Mucosa of descending colon (tissue), 3 donors: ENCODE measurements around the gene TMEM178B. TPM values are rescaled to one million over a fixed set of nuclear protein-coding genes. Genes with fewer than 3 reads are reported as not detected.

Experiments
- ATAC-seq: fragments of 200-7000 bp; cut with Tn5 transposase; one replicate; pipeline ENCODE4 v1.9.1; 2020; ENCODE audit warnings: mild to moderate bottlenecking, moderate library complexity
- DNase-seq, 3 donors: peaks; one replicate each; pipeline ENCODE4 v3.0.0-alpha.2; 2020
- H3K36me3 ChIP-seq: fragments of 200-600 bp; one replicate; pipeline ENCODE4 v1.8.0; 2021; ENCODE audit warnings: low read depth, mild to moderate bottlenecking
- H3K4me1 ChIP-seq: fragments of 200-600 bp; one replicate; pipeline ENCODE4 v1.8.0; 2021; ENCODE audit warnings: low read depth, mild to moderate bottlenecking
- H3K4me3 ChIP-seq: fragments of 200-600 bp; one replicate; pipeline ENCODE4 v1.8.0; 2021; ENCODE audit warnings: mild to moderate bottlenecking
- H3K9me3 ChIP-seq: fragments of 200-600 bp; one replicate; pipeline ENCODE4 v1.8.0; 2021; ENCODE audit warnings: mild to moderate bottlenecking
- intact Hi-C, 2 donors: fragments of 100-400 bp; cut with DNase I in 1 of 2; cut with micrococcal nuclease in 1 of 2; formaldehyde crosslinking; loops; one replicate each; pipeline versions ENCODE4 v1.11.0 to v1.11.1; 2022; cut with DNase I, micrococcal nuclease
- total RNA-seq, 3 donors: library from RNA; stranded (reverse); fragmentation: NEBNext Ultra II Directional in 2 of 3; extraction: Animal tissue kit (Norgen Biotek cat#: 25700) in 2 of 3; gene quantifications; one replicate each; pipeline versions ENCODE4 v1.2.1 to v1.2.4, GENCODE V29; 2021 to 2023
- TF ChIP-seq, protein P1 (sequence below): fragments of 200-600 bp; IDR thresholded peaks from one replicate; pipeline ENCODE4 v1.8.0; 2022; ENCODE audit warnings: antibody characterized with exemption, mild to moderate bottlenecking
- donor health status: DM: no; HTN: no; CAD: no; lungs with moderate emphysema.
- donor health status: DM: no; HTN: no; CAD: no.
- donor health status: DM: no; HTN: yes; CAD: no.

TMEM178B gene
- total RNA-seq, 3 donors from 2014 or later = 0.22 to 2.0 (median 0.32) TPM

DNA sequence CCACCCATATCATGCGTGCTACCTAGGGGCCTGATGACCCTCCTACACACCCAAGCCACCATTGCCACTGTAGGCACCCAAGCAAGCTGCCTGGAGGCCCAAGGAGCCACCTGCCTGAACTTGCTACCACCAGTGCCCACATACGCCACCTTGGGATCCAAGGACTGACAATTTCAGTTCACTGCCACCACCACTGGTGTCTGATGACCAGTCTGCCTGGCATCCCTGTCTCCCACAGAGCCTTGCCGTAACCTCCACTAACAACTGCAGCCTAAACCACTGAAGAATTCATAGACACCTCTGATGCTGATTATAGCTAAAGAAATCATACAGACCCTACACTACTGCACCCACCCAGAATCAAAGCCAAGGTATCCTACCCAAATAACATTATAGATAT lies 58.8 kb downstream of the TMEM178B start:
- Histone ChIP-seq H3K36me3 (no peaks in the 10 kb centered on the region), H3K4me1 (no peaks in the 10 kb centered on the region), H3K9me3 (no peaks in the 10 kb centered on the region), H3K4me3 (no peak overlapping the region)
- ATAC-seq = no peak
- intact Hi-C loops = no loop called here
- TF ChIP-seq, protein P1, sequence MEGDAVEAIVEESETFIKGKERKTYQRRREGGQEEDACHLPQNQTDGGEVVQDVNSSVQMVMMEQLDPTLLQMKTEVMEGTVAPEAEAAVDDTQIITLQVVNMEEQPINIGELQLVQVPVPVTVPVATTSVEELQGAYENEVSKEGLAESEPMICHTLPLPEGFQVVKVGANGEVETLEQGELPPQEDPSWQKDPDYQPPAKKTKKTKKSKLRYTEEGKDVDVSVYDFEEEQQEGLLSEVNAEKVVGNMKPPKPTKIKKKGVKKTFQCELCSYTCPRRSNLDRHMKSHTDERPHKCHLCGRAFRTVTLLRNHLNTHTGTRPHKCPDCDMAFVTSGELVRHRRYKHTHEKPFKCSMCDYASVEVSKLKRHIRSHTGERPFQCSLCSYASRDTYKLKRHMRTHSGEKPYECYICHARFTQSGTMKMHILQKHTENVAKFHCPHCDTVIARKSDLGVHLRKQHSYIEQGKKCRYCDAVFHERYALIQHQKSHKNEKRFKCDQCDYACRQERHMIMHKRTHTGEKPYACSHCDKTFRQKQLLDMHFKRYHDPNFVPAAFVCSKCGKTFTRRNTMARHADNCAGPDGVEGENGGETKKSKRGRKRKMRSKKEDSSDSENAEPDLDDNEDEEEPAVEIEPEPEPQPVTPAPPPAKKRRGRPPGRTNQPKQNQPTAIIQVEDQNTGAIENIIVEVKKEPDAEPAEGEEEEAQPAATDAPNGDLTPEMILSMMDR = no peak
- DNase-seq = no peak

DNA sequence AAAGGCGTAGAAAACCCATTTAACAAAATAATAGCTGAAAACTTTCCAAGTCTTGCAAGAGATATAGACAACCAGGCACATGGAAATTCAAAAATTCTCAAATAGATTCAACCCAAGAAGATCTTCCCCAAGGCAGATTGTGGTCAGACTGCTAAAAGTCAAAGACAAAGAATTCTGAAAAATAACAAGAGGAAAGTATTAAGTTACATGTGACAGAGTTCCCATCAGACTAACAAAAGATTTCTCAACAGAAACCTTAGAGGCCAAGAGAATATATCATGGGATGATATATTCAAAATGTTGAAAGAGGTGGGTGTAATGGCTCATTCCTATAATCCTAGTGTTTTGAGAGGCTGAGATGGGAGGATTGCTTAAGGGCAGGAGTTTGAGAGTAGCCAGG lies 59.8 kb downstream of the TMEM178B start:
- TF ChIP-seq, protein P1 = no peak
- DNase-seq (no peak), ATAC-seq (no peak)
- Histone ChIP-seq H3K4me1 (no peaks in the 10 kb centered on the region), H3K9me3 (no peaks in the 10 kb centered on the region), H3K4me3 (no peak overlapping the region), H3K36me3 (no peaks in the 10 kb centered on the region)
- intact Hi-C loops = no loop called here

DNA sequence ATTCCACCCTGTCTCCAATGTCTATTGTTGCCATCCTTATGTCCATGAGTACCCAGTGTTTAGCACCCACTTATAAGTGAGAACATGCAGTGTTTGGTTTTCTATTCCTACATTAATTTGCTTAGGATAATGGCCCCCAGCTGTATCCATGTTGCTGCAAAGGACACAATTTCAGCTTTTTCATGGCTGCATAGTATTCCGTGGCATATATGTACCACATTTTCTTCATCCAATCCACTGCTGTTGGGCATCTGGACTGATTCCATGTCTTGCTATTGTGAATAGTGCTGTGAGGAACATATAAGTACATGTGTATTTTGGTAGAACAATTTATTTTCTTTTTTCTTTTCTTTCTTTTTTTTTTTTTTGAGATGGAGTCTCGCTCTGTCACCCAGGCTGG lies 68.2 kb downstream of the TMEM178B start:
- ATAC-seq (no peak), DNase-seq (no peak)
- Histone ChIP-seq H3K4me1 (no peaks in the 10 kb centered on the region), H3K36me3 (no peaks in the 10 kb centered on the region), H3K9me3 (peaks cover 3% of the 10 kb centered on the region), H3K4me3 (no peak overlapping the region)
- intact Hi-C loops = no loop called here
- TF ChIP-seq, protein P1 = no peak

DNA sequence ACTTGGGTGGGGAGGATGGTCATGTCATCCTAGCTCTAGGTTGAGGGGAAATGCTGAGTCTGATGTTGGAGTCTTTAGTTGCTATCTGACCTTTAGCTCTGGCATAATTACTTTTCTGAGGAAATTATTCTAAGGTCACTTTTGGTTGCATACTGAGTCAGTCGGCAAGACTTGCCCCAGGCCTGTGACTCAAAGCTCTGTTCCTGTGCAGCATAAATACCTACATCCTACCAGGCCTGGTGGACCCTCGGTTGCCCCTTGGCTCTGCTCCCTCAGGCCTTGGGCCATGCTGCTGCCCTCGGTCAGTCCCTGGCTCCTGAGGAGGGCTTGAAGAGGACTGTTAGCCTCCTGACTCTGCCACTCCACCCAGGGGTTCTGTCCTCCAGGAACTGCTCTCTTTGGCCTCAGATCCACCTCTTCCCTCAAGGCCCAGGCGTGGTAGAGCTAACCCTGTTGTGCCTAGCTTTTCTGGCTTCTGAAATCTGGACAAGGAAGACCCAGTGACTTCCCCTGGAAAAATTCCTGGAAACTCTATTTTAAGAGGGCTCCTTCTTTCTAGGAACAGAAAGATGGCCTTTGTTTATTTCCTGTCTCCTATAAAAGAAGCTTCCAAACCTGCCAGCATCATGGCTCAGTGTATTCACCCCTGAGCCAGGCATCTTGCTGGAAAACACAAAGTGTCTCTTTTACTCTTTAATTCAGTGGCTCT lies 71.2 kb downstream of the TMEM178B start:
- DNase-seq (no peak), ATAC-seq (no peak)
- no peaks in the 10 kb centered on the region for H3K4me1 ChIP-seq
- TF ChIP-seq, protein P1 = no peak
- H3K9me3 ChIP-seq = peaks cover 3% of the 10 kb centered on the region
- no peaks in the 10 kb centered on the region for H3K36me3 ChIP-seq
- intact Hi-C loops = no loop called here
- no peak overlapping the region for H3K4me3 ChIP-seq

DNA sequence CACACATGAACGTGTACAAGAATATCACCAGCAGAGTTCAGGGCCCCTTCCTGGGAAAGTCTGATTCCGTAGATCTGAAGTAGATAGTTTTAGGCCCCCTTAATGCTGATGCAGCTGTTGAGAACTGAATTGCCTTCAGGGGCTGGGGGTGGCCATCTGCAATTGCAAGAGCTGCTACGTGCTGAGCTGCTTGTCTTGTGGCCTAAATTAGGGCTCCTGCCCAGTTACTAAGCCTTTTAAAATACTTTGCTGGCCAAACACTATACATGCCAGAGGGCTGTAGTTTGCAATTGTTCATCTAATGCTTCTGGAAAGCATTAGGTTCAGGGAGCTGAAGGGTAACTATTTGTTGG lies 71.7 kb downstream of the TMEM178B start:
- Histone ChIP-seq H3K4me1 (no peaks in the 10 kb centered on the region), H3K36me3 (no peaks in the 10 kb centered on the region), H3K9me3 (peaks cover 3% of the 10 kb centered on the region), H3K4me3 (no peak overlapping the region)
- no peak for DNase-seq
- no peak for ATAC-seq
- TF ChIP-seq, protein P1 = no peak
- intact Hi-C loops = no loop called here

DNA sequence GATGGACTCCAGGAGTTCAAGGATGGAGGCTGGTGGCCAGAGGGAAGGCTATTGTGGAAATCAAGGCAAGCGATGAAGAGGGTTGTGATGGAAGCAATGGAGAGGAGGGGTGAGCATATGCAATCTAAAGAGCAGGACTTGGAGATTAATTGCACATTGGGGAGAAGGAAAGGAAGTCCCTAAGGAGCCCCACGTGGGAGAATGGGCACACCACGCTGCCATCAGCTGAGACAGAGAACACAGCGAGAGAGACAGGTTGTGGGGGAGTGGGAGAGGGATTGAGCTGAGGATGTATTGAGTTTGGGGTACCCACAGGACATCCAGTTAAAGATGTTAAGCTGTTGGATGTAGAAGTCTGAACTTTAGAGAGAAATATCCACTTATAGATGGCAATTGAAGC lies 73.6 kb downstream of the TMEM178B start:
- TF ChIP-seq, protein P1 = no peak
- intact Hi-C loops = no loop called here
- no peaks in the 10 kb centered on the region for H3K9me3 ChIP-seq
- ATAC-seq (no peak), DNase-seq (no peak)
- H3K4me3 ChIP-seq = no peak overlapping the region
- no peaks in the 10 kb centered on the region for H3K4me1 ChIP-seq
- H3K36me3 ChIP-seq = no peaks in the 10 kb centered on the region
